GM12892 (cell line): ENCODE results near the gene TRIM72.
A peak's percentile ranks its signal among the peaks of the same experiment; 100 is the strongest.

Experiments used
- DNase-seq: peaks from one replicate; pipeline ENCODE4 v3.0.0; 2011; ENCODE audit not compliant: insufficient read length
- FAIRE-seq: peaks from 2 replicates; lab custom pipeline; 2011; peaks lifted over from hg19 to GRCh38; lab: Jason Lieb, UNC
- POLR2A ChIP-seq: IDR thresholded peaks from 2 replicates; pipeline ENCODE4 v1.6.1; 2011; ENCODE audit warnings: low read depth, low read length, control low read depth
- POLR2AphosphoS5 ChIP-seq: IDR thresholded peaks from 2 replicates; pipeline ENCODE4 v1.6.1; 2011; ENCODE audit warnings: low read depth, low read length, control low read depth
- TAF1 ChIP-seq: IDR thresholded peaks from 2 replicates; pipeline ENCODE4 v1.6.1; 2011; ENCODE audit warnings: low read depth, mild to moderate bottlenecking, control low read depth, low read length, borderline replicate concordance

The TRIM72 gene

DNA sequence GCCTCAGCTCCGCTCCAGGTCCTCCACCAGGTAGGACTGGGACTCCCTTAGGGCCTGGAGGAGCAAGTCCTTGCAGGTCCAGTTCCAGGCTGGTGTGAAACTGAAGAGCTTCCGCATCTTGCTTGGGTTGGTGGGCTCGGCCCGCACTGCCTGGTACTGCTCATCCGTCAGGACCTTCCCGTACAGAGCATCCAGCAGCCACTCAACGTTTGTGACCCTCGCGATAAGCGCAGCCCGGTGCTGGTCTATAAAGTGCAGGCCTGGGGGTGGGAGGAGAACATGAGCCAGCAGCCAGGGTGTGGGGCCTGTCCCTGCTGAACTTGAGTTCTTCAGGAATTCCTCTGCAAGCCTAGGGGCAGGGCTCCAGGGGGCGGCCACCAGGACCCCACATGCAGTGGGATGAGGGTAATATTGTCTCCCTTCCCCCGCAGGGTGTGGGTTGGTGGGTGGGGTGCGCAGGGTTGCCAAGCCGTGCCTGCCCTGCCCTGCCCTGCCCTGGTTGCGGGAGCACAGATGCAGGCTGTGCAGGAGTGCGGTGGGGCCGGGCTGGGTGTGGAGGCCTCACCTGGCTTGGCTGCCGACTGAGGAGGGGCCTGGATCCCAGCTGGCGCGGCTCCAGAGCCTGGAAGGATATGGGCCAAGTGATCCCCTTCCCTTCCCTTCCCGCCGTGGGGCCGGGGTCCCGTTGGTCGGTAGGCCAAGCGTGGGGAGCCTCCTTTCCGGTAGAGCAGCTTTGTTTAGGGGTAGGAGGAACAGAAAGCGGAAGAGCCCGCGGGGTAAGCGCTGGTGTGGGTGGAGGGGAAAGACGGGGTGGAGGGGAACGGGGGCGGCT, 12.1 kb upstream of the TRIM72 start:
- TF ChIP-seq POLR2AphosphoS5 (no peak), POLR2A (peak; percentile 40)
- FAIRE-seq: peak; percentile 78
- DNase-seq: peak; percentile 72

DNA sequence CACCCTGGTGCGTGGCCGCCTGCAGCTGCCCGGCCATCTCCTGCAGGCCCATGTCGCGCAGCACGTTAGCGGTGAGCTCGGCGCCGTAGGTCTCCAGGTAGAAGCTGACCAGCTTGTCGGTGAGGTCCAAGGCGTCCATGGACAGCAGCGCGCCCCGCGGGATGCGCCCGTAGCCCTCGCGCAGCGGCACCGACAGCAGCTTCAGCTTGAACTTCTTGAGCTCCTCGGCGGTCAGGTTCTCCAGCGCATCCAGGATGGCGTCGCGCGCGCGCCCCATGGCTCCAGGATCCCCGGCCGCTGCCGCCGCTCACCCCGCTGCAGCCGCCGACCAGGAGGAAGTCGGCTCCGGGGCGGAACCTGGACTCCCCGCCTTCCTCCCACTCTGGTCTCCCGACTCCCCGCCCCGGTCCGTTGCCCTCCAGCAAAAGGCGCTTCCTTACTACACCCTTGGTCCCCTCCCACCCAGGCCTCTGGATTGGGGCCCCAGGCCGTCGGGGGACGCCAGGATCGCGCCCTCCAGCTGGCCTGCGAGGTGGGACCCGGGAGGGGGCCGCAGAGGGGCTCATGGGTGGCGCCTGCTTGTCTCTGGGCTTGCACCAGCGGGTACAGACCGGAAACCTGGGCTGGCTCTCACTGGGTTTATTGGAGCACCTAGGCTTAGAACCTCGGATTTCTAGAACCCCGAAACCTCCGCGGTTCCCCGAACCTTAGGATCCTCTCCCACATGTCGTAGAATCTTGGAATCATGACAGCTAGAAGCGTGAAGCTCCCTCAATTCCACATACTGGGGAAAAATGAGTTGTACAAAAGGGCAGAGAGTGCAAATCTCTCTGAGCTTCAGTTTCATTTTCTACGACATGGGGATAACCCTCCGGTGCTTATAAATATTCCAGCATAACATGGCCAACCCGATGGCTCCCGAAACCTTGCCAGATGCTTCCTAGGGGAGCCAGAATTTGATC, 11.2 kb upstream of the TRIM72 start, which contains the start of gene PYCARD:
PYCARD (minus strand) TSS at position 347 of the 962 bp plus-strand sequence; CDS start at position 277, 70 bp downstream.
- no peak for DNase-seq
- peak; percentile 81 for FAIRE-seq
- TF ChIP-seq POLR2AphosphoS5: no peak; the same call in 1 of the 2 replicates
- peak; percentile 30; the same call in 1 of the 2 replicates for TF ChIP-seq POLR2A
- no peak for TF ChIP-seq TAF1

DNA sequence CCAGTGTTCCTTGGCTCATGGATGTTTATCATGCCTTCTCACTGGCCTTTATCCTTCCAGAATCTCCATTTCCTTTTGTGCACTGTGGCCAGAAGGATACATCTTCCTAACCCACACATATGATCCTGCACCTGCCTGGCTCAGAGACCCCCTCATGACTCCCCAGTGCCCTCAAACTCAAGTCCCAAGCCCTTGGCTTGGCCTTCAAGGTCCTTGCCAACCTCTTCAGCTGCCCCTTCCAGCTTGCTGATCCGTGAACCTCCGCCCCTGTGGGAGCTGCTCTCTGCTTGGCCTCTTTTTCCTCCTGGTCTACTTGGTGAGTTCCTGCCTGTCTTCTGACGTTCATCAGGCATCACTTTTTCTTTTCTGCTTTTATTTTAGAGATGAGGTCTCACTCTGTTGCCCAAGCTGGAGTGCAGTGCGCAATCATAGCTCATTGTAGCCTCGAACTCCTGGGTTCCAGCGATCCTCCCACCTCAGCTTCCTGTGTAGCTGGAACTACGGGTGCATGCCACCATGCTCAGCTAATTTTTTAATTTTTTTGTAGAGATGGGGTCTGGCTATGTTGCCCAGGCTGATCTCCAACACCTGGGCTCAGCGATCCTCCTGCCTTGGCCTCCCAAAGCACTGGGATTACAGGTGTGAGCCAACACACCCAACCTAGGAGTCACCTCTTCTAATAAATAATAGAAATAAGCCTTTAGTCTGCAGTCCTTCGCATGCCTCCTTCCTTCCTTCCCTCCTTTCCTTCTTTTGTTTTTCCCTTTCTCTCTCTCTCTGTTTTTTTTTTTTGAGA, 8.8 kb upstream of the TRIM72 start:
- FAIRE-seq: no peak
- DNase-seq: no peak
- TF ChIP-seq POLR2AphosphoS5 (no peak), TAF1 (no peak), POLR2A (no peak)

DNA sequence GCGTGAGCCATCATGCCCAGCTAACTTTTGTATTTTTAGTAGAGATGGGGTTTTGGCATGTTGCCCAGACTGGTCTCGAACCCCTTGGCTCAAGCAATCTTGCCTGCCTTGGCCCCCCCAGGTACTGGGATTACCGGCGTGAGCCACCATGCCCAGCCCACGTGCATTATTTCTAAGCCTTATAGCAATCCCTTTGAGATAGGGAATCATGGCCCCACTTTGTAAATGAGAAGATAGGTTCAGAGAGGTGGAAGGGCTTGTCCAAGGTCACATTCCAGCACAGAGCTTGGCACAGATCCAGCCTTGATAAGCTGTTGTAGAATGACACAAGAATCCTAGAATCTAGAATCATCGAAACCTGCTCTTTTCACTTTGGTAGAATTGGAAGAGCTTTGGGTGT, 7.1 kb upstream of the TRIM72 start:
- FAIRE-seq: no peak
- no peak for DNase-seq
- TF ChIP-seq TAF1: no peak
- no peak for TF ChIP-seq POLR2AphosphoS5
- TF ChIP-seq POLR2A: no peak

DNA sequence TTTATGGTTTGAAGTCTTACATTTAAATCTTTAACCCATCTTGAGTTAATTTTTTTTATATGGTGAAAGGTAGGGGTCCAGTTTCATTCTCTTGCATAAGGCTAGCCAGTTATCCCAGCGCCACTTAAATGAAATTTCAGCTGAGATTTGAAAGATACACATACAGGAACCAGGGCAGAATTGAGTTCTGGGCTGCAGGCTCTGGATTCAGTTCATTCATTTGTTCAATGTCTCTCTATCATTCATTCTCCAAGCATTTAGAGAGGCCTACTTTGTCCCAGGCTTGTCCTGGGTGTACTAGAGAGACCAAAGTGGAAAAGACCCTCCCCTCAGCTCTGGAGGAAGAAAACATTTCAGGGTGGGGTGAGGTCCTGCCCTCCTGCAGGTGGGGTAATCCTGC, 577 bp upstream of the TRIM72 start:
- no peak for DNase-seq
- TF ChIP-seq TAF1 (no peak), POLR2AphosphoS5 (no peak), POLR2A (no peak)
- FAIRE-seq: no peak

DNA sequence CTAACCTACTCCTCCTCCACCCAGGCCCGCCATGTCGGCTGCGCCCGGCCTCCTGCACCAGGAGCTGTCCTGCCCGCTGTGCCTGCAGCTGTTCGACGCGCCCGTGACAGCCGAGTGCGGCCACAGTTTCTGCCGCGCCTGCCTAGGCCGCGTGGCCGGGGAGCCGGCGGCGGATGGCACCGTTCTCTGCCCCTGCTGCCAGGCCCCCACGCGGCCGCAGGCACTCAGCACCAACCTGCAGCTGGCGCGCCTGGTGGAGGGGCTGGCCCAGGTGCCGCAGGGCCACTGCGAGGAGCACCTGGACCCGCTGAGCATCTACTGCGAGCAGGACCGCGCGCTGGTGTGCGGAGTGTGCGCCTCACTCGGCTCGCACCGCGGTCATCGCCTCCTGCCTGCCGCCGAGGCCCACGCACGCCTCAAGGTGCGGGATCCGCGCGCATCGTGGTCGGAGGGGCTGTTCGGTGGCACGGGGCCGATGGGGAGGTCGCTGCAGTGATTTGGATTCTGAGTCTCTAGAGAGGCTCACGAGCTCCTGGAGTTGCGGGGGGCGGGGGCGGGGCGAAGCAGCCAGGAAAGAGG, 878 bp downstream of the TRIM72 start:
- no peak for FAIRE-seq
- TF ChIP-seq POLR2AphosphoS5 (no peak), TAF1 (no peak), POLR2A (no peak)
- no peak for DNase-seq

DNA sequence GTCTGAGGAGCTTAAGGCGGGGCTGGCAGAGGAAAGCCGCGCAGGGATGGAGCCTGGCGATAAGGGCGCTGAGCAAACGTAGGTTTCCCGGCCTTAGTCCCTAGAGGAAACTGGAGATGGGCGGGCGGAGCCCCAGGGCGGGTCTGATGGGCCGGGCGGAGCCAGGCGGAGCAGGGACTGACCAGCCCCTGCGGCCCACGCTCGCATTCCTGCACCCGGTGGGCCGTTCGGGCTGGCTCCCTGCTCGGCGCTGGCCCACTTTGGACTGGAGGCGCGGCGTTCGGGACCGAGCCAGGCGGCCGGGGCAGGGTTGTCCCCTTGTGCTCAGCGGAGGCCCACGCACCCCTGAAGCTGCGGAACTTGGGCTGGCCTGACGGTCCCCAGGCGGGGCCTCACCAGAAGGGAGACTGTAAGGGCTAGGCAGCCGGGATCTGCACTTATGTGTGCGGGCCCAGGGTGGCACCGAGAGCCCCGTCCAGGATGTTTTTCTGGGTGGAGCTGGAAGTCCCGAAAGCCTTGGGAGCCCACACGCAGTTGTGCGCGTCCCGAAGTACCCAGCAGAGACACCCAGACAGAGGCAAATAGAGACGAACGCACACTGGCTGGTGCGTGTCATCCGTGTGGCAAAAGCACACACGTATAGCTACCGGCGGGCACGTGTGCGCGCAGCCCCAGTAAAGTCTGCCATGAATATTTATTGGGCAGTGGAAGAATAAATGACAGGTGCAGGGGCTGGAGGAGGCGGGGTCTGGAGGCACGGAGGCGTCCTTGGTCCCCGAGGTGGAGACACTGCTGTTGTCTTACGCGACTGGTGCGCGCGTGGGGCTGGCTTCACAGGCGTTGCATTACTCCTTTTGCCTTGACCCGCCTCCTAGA, 1.6 kb downstream of the TRIM72 start:
- TF ChIP-seq POLR2A: no peak
- no peak for TF ChIP-seq TAF1
- no peak for TF ChIP-seq POLR2AphosphoS5
- DNase-seq: no peak
- no peak for FAIRE-seq

DNA sequence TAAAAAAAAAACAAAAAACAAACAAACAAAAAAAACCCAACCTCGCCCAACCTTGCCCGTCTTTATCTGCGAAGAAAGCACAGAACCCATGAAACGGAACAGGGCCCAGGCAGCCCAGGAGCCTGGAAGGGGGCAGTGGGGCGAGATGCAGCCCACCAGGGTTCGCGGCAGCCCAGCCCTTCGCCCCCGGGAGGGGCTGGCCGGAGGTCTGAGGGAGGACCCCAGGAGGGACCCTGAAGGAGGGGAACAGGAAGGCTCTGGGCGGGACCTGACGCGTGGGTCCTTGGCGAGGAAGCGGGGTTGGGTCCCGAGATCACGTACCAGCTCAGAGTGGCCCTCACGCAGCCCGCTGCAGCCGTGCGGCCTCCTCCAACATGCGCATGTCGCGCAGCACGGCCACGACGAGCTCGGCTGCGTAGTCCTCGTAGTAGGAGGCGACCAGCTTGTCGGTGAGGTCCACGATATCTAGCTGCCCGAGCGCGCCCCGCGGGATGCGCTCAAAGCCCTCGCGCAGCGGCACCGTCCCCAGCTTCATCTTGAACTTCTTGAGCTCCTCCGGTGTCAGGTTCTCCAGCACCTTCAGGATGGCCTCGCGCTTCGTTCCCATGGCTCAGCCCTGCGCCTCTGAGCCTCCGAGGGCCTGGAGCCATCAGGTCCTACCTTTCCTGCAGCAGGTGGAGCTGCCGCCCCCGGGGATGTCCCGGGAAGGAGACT, 2.7 kb downstream of the TRIM72 start, which contains the start of gene PYDC1:
PYDC1 (minus strand) TSS at position 714 of the 714 bp plus-strand sequence; CDS start at position 607, 107 bp downstream.
- DNase-seq (no peak), FAIRE-seq (no peak)
- TF ChIP-seq POLR2A (no peak), POLR2AphosphoS5 (no peak), TAF1 (no peak)

DNA sequence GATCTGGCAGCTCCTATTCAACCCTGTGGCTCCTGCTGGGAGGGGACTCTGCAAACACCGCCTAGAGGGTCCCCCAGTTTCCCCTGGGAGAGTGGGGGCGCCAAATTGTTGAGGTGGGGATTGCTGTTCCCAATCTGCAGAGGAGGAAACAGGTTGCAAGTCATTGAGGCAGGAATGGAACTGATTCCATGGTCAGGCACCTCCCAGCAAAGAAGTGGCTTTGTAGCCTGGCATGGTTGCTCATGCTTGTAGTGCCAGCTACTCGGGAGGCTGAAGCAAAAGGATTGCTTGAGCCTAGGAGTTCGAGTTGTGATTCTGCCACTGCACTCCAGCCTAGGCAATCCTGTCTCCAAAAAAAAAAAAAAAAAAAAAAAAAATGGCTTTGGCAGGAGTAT, 3.2 kb downstream of the TRIM72 start:
- DNase-seq: no peak
- no peak for FAIRE-seq
- no peak for TF ChIP-seq TAF1
- TF ChIP-seq POLR2A: no peak
- no peak for TF ChIP-seq POLR2AphosphoS5
